Ovary (tissue), 3 donors: ENCODE data around the gene IL20.

Experiments
- EP300 ChIP-seq: sonication (generic); formaldehyde crosslinking; IDR thresholded peaks from one replicate; pipeline ENCODE4 v1.6.1; 2017; ENCODE audit warnings: antibody characterized with exemption
- POLR2A ChIP-seq: fragments of 450-650 bp; IDR thresholded peaks from one replicate; pipeline ENCODE4 v1.6.1; 2017; ENCODE audit warnings: antibody characterized with exemption, mild to moderate bottlenecking, moderate library complexity
- TF ChIP-seq, protein P1 (sequence below), 3 donors: fragments of 450-650 bp in 2 of 3; fragments of 200-600 bp in 1 of 3; IDR thresholded peaks; one replicate each; pipeline versions ENCODE4 v1.5.1 to v1.8.0; 2016 to 2022; ENCODE audit warnings: antibody characterized with exemption in 3 of 3, mild to moderate bottlenecking in 1 of 3
- donor health status: DM: no; HTN: no; CAD: no.

DNA sequence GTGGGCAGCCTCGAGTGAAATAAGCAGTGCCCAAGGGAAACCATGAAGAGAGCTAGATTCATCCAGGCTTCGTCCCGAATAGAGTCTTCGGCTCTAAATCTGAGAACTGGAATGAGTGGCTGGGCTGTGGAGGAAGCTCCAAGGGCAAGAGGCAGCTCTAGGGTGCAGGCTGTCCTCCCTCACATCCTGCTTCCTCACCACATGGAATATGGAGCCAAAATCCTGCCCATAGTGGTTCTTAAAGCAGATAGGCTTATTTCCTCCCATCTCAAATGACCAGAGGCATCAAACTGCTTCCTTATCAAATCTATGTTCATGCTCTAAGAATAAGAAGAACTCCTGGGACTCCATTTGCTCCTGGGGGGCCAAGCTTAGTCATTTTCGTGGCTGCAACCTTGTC, 34.3 kb downstream of the IL20 start:
- TF ChIP-seq, protein P1, sequence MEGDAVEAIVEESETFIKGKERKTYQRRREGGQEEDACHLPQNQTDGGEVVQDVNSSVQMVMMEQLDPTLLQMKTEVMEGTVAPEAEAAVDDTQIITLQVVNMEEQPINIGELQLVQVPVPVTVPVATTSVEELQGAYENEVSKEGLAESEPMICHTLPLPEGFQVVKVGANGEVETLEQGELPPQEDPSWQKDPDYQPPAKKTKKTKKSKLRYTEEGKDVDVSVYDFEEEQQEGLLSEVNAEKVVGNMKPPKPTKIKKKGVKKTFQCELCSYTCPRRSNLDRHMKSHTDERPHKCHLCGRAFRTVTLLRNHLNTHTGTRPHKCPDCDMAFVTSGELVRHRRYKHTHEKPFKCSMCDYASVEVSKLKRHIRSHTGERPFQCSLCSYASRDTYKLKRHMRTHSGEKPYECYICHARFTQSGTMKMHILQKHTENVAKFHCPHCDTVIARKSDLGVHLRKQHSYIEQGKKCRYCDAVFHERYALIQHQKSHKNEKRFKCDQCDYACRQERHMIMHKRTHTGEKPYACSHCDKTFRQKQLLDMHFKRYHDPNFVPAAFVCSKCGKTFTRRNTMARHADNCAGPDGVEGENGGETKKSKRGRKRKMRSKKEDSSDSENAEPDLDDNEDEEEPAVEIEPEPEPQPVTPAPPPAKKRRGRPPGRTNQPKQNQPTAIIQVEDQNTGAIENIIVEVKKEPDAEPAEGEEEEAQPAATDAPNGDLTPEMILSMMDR (IDR thresholded peaks at IDR 0.05), result no peak
- TF ChIP-seq EP300 (no peak), POLR2A (no peak)
